Loucy (cell line): ENCODE measurements around the gene GAB2.

Experiments used
- CTCF ChIP-seq: fragments of 200-600 bp; sonication (generic); conservative IDR thresholded peaks from 2 replicates; pipeline ENCODE4 v1.5.1; 2014; ENCODE audit warnings: mild to moderate bottlenecking, antibody characterized with exemption, low read length
- EZH2phosphoT487 ChIP-seq: fragments of 200-600 bp; IDR thresholded peaks from 2 replicates; pipeline ENCODE4 v1.6.1; 2018; ENCODE audit warnings: antibody characterized with exemption, mild to moderate bottlenecking, moderate library complexity, borderline replicate concordance

GRCh38 chr11:78166855-78167469 is 250.7 kb downstream of the GAB2 start:
- TF ChIP-seq CTCF (no peak), EZH2phosphoT487 (no peak)
